IPS-NIHi7 (cell line): ENCODE results near the gene OTUD4.
"Not testable (repeated sequence)": the region's sequence is repeated elsewhere in the genome, so short reads cannot be mapped to it uniquely, and the experiment has no call there.

Source experiments
- DNase-seq: peaks from one replicate; pipeline ENCODE4 v3.0.0; 2012; ENCODE audit warnings: mixed read lengths; ENCODE audit errors: extremely low spot score

OTUD4 gene, protein sequence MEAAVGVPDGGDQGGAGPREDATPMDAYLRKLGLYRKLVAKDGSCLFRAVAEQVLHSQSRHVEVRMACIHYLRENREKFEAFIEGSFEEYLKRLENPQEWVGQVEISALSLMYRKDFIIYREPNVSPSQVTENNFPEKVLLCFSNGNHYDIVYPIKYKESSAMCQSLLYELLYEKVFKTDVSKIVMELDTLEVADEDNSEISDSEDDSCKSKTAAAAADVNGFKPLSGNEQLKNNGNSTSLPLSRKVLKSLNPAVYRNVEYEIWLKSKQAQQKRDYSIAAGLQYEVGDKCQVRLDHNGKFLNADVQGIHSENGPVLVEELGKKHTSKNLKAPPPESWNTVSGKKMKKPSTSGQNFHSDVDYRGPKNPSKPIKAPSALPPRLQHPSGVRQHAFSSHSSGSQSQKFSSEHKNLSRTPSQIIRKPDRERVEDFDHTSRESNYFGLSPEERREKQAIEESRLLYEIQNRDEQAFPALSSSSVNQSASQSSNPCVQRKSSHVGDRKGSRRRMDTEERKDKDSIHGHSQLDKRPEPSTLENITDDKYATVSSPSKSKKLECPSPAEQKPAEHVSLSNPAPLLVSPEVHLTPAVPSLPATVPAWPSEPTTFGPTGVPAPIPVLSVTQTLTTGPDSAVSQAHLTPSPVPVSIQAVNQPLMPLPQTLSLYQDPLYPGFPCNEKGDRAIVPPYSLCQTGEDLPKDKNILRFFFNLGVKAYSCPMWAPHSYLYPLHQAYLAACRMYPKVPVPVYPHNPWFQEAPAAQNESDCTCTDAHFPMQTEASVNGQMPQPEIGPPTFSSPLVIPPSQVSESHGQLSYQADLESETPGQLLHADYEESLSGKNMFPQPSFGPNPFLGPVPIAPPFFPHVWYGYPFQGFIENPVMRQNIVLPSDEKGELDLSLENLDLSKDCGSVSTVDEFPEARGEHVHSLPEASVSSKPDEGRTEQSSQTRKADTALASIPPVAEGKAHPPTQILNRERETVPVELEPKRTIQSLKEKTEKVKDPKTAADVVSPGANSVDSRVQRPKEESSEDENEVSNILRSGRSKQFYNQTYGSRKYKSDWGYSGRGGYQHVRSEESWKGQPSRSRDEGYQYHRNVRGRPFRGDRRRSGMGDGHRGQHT

DNA sequence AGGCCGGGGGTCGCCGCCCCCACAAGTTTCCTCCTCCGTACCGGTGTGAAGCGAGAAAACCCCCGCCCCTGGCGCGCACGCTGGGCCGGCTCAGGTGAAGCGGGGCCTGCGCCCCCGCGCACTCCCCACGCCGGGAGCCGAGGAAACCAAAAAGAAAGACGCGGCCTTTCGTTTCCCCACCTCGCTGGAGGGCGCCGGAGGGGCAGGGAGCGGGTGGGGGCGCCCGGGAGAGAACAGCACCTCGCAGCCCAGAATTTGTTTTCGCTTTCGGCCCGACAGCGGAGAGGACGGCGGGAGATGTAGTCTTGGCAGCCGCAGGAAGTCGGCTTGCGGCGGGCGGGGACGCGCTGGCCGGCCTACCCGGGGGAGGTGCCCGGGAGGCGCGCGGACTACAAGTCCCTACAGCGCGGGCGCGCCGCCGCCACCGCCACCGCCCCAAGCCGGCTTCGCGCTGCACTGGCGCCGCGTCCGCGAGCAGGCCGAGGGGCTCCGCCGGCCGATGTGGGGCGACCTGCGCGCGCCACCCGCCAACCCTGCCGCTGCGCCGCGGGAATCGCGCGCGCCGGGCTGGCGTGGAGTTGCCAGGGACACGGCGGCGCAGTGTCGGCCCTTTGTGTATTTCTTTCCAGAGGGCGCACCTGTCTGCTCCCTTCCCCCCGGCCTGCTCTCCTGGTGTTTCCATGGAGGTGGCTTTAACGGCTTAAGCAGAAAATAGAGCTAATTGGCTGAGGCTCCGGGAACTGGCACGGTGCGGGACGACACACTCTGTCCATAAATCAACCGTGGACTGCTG lies at the start of gene OTUD4:
Gene OTUD4, minus strand, starts transcription at position 292 of the 793 bp plus-strand sequence. CDS start 616 bp downstream, outside the sequence.
- DNase-seq, result peak; percentile 91

DNA sequence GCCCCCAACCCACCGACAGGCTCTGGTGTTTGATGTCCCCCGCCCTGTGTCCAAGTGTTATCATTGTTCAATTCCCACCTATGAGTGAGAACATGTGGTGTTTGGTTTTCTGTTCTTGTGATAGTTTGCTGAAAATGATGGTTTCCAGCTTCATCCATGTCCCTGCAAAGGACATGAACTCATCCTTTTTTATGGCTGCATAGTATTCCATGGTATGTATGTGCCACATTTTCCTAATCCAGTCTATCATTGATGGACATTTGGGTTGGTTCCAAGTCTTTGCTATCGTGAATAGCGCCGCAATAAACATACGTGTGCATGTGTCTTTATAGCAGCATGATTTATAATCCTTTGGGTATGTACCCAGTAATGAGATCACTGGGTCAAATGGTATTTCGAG lies 42.8 kb upstream of the OTUD4 start:
- not testable (repeated sequence) for DNase-seq

DNA sequence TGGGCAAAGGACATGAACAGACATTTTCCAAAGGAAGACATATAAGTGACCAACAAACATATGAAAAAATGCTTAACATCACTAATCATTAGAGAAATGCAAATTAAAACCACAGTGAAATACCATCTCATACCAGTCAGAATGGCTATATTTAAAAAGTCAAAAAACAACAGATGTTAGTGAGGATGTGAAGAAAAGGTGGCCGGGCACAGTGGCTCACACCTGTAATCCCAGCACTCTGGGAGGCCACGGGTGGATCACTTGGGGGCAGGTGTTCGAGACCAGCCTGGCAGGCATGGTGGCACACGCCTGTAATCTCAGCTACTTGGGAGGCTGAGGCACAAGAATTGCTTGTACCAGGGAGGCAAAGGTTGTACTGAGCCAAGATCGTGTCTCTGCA lies 41.1 kb upstream of the OTUD4 start:
- DNase-seq, result not testable (repeated sequence)

DNA sequence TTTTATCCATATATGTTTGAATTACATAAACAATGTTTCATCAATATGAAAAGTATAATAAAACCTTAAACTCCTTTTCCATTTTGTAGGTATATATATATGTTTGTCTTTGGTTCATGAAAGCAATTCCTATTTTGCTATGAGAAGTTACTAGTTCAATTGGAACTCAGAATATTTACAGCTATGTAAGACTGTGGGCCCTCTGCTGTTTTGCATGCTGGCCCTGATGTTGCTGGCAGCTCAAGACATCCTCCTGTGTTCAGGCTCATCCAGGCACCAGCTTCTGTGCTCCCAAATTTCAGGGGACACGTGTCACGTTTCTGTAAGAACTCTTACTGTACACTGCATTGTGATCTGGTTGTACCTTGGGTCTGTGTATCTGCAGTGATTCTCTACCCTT lies 38.7 kb upstream of the OTUD4 start:
- no peak for DNase-seq

DNA sequence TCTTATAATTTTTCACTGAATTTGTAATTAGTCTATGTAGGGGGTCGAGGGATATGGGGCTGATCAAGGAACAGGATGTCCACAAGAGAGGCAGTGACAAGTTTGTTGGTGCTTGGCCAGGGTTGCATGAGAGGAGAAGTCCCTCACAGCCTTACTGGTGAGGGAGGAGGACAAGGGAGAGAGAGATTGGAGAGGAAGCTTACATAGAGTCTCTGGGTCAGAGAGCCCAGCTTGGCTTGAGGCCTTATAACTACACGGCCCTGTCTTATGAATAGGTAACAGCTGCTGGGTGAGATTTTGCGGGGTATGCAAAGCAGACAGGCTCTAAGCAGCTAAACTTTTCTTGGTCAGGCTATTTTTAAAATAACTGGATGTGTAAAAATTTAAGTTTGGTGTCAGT lies 37.9 kb upstream of the OTUD4 start:
- no peak for DNase-seq

DNA sequence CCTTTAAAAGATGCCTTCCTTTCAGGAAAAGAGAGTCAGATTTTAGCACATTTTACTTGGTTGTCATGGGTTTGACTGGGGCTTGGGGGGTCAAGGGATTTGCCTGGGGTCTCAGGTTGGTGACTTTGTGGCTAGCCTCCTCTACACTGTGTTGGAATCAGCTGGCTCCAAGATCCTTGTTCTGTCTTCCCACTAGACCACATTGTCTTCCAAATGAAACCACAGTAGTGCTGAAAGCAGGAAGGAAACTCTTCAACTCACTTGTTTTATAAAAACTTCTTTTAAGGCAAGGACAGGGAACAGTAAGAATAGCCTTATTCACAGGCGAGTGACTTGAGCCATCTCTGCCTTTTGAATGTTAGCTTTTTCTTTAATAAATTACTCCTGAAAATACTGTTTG lies 37.0 kb upstream of the OTUD4 start:
- DNase-seq, result peak; percentile 15

DNA sequence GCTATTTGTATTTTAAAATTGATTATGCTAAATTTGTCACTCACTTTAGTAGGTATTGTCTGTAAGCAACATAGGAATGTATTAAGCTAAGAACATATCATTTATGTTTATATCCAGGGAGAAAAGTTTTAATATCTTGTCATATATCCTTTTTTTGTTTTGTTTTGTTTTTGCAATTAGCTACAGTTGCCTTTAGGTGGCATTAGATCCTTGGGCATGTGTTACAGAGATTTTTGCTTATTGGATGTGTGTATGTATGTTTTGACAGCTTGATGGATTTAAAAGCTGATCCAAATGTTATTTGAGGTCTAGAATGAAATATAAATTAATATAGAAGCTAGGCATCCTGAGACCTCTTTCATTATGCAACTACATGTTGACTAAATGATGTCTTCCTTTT lies 36.1 kb upstream of the OTUD4 start:
- DNase-seq, result peak; percentile 19

DNA sequence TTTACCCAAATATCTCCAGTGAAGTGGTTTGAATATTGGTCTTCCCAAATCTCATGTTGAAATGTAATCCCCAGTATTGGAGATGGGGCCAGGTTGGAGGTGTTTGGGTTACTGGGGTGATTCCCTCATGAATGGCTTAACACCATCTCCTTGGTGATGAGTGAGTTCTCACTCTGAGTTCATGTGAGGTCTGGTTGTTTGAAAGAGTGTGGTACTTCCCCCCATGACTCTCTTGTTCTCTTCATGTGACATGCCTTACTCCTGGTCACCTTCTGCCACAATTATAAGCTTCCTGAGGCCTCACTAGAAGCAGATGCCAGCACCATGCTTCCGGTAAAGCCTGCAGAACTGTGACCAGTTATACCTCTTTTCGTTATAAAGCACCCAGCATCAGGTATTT lies 32.9 kb upstream of the OTUD4 start:
- DNase-seq, result no peak

DNA sequence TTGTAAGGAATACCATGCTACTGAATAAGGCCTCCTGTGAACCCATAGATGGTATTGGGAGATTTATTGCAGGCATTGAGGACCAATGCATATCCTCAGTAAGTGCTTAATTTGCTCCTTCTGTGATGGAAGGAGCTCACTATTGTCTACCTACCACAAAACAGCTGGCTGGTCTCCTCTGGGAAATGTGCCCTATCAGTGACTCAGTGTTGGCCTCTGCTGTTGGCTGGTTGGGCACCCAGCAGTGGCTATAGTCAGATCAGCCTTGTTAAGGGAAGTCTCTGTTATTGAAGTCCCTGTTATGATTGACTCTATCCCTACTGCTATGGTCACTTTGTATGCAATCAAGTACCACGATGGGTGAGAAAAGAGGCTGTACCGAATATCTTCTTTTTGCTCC lies 27.5 kb upstream of the OTUD4 start:
- no peak for DNase-seq

DNA sequence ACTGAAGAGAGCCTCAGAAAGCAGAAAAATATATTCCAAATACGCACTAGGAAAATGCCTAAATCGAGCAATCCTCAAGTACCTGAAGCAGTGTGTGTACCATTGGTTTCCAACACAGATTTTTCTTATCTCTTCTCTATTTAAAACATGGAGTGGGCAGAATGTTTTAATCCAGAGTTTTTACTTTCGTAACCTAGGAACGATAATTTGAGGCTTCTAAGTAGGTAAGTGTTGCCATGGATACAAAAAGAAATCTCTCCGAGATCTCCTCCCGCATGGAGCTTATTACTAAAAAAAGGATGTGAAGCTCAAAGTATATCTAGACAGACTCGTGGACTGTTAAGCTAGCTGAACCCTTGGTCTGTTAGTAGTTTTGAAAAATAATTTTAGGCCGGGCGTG lies 23.0 kb upstream of the OTUD4 start:
- no peak for DNase-seq

DNA sequence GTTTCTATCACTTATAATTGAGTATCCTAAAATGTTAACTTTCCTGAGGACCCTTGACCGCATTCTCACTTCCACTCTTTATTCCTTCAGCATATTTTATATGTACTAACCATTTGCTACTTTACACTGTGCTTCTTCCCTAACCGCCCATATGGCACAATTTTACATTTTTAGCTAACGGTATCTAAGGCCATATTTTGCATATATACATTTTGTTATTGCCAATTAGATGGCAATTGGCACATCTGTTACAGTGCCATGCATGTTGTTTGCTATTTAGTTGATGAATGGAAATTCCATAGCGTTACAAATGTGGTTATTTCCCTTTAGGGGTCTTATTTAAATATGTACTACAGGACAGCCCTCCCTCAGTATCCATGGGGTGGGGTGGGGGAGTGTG lies 20.0 kb upstream of the OTUD4 start:
- no peak for DNase-seq

DNA sequence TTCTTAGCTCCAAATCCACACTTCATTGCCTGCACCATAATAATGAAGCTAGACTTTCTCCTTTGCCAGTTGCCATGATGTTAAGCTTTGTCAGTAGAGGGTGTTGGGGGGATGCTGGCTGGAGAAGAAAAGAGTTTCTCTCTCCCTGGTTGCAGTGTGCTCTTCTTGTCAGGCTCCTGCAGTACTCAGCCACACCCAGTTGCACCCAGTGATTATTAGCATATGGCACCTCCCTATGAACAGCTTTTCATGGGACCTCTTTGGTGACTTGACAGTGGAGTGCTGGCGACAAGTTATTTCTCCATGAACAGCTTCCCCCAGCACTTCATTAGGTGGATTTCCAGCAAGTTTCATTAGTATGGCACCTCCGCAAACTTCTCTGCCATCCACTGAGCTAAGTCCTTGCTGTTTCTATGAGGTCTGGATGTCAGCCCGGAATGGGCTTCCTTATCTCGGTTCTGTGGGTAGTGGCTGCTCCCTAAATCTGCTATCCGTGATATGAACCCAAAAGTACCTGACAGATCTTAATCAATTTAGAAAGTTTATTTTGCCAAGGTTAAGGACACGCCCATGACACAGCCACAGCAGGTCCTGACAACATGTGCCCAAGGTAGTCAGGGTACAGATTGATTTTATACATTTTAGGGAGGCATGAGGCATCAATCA lies 18.8 kb upstream of the OTUD4 start:
- DNase-seq, result no peak

DNA sequence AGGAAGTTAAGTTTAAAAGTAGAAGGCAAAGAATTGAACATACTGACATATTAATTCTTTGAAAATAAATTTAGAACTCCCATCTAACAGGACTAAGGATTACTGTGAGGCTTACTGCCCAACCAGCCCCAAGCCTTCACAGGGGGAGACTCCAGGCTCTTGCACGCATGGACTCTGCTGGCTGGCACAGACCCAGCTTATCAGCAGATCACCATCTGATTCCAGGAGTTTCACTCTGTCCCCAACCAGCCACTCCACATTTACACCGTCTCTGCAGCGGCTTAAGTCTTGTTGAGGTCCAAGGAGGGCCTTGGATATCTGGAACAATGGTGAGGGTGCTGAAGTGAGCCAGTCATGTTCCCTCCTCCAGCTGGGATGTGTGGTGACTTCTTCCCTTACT lies 16.4 kb upstream of the OTUD4 start:
- DNase-seq, result no peak

DNA sequence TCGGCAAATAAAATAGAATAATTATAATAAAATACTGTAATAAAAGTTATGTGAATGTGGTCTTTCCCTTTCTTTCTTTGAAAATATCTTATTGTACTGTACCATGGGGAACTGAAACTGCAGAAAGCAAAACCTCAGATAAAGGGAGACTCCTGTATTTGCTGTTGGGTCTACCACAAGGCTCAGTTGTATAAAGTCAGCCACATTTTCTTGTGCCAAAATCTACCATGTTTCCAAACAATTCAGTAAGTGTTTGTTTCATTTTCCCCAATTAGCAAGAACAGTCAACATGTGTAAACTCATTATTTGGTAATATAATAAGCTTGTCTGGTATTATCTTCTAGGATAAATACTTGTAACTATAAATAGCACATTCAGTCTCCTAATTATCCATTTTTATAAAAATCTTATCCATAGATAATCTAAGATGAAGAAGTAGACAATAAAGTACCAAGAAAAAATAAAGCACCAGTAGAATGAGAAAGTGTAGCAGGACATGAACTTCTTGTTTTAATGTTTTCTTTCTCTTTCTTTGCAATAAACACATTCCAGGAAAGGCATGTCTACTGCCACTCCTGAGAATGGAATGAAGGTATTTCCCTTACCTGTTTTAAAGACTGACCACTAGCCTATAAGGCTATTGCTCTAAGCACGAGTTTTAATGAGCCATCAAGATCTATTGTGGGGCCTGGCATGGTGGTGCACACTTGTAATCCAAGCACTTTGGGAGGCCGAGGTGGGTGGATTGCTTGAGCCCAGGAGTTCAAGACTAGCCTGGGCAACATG lies 15.0 kb upstream of the OTUD4 start:
- no peak for DNase-seq

DNA sequence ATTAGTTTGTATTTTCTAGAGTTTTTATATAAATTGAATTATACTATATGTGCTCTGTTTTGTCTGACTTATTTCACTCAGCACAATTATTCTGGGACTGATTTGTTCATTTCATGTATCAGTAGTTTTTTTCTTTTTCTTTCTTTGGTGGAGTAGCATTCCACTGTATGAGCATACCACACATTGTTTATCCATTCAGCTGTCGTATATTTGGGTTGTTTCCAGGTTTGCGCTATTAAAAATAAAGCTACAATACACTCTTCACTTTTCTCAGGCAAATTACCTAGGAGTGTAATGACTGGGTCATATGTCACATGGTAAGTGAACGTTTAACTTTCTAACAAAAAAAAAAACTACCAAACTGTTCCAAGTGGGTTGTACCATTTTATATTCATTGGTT lies 9.6 kb upstream of the OTUD4 start:
- DNase-seq, result no peak

DNA sequence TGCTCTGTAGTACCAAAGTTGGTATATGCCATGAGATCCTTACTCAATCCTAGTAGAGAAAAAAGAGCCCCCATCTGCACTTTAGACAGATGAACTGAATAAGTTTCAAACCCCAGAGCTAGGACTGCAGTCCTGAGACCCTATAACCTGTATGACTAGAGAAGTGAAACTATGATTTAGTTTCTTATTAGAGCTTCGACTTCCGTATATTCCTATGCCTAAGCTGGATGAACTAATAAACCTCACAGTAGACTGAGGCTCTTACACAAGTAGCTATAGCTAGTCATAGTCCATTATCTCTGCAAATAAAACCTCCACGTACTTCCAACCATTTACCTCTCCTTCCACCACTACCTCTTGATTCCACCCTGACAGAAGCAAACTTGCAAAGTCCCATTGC lies 6.3 kb upstream of the OTUD4 start:
- no peak for DNase-seq

DNA sequence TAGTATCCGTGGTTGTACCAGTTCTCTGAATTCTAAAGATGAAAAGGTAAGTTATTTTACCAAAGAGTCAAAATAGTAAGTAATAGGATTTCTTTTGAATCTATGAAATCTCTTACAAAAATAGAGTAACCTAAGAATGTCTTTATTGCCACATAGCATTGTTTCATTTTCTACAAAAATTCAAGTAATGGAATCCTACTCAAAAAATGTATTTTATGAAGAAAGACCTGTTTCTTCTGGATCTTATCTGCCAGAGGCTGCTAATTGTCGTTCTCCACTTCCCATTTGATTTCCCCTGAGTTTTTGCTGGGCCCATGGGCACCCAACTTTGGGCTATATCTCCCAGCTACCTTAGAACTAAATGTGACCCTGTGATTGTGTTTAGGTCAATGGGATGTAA lies 3.2 kb upstream of the OTUD4 start:
- DNase-seq, result no peak

DNA sequence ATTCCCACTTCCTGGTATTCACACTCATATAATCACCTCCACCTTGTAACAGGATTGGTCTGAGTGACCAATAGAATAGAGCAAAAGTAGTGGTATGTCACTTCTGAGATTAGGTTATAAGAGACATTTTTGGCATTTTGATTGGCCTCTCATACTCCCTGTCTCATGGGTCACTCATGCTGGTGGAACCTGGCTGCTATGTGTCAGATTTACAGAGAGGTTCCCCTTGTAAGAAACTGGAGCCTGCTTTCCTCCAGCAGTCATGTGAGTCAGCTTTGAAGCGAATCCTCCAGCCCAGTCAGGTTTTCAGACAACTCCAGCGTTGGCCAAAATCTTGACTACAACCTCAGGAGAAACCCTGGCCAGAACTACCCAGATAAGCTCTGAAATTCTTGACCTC lies 2.6 kb upstream of the OTUD4 start:
- no peak for DNase-seq

DNA sequence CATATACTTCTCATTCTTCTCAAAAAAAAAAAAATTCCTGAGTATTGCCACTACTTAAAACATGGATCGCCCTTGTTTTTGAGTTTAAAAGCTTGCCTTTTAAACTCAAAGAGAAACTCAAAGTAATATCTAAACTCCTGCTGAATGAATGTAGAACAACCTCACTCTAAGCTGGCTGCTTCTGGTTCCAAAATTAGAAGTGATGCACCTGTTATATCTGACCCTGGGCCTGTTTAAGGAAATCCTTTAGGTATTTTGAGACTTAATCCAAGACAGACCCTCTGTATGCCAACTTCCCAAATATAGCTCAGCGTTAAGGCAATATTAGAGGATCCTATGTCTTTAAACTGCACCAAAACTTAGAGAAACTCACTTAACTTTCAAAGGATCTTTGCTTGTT lies 1.8 kb upstream of the OTUD4 start:
- no peak for DNase-seq

DNA sequence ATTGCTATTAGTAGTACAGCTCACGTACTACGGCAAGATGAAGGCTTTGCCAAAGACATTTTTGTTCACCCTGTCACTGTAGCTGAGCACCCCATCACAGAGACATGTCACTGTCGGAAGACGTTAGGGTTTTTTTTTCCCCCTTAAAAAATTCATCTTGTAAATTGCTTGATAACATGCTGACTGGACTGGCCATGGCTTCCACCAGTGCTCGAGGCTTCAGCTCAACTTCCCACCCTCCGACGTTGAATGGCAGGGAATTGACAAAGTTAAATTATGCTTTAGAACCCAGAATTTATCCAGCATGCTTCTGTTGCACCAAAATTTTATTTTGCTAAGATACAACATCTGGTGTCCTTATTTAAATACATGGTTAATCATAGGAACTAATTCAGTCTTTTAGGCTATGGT lies 707 bp upstream of the OTUD4 start:
- no peak for DNase-seq
